Osteocyte (in vitro differentiated cells): ENCODE data around the gene KIAA1755. TPM values are rescaled to one million over a fixed set of nuclear protein-coding genes. Genes with fewer than 3 reads are reported as not detected.
A peak's percentile ranks its signal among the peaks of the same experiment; 100 is the strongest.

Experiments used
- DNase-seq: peaks from one replicate; pipeline ENCODE4 v3.0.0; 2021; ENCODE audit warnings: mixed read lengths; ENCODE audit not compliant: unreplicated experiment; ENCODE audit errors: extremely low spot score
- H3K27ac Mint-ChIP-seq: one replicate; pipeline ENCODE4 v1.8.0; 2021; ENCODE audit warnings: mild to moderate bottlenecking, mixed read lengths; ENCODE audit not compliant: unreplicated experiment
- H3K27me3 Mint-ChIP-seq: one replicate; pipeline ENCODE4 v1.8.0; 2021; ENCODE audit warnings: mixed read lengths; ENCODE audit not compliant: unreplicated experiment
- H3K36me3 Mint-ChIP-seq: one replicate; pipeline ENCODE4 v1.8.0; 2021; ENCODE audit warnings: mixed read lengths; ENCODE audit not compliant: unreplicated experiment
- H3K4me1 Mint-ChIP-seq: one replicate; pipeline ENCODE4 v1.8.0; 2021; ENCODE audit warnings: mixed read lengths; ENCODE audit not compliant: unreplicated experiment
- H3K4me3 Mint-ChIP-seq: one replicate; pipeline ENCODE4 v1.8.0; 2021; ENCODE audit warnings: mild to moderate bottlenecking, moderate library complexity, mixed read lengths; ENCODE audit not compliant: unreplicated experiment
- H3K9me3 Mint-ChIP-seq: one replicate; pipeline ENCODE4 v1.8.0; 2021; ENCODE audit warnings: mixed read lengths; ENCODE audit not compliant: unreplicated experiment
- CTCF ChIP-seq: fragments of 200-600 bp; sonication (generic); IDR thresholded peaks from 2 replicates; pipeline ENCODE4 v1.5.0; 2021; ENCODE audit warnings: antibody characterized with exemption, mild to moderate bottlenecking, moderate library complexity
- total RNA-seq: library from RNA; stranded (reverse); gene quantifications from 2 replicates; pipeline ENCODE4 v1.2.1, GENCODE V29; 2021

The KIAA1755 gene
- total RNA-seq, 1 donor from 2014 or later = 50.2 TPM

GRCh38 chr20:38181971-38182370 lies 78.6 kb downstream of the KIAA1755 start:
- H3K27me3 Mint-ChIP-seq = no peaks in the 10 kb centered on the region
- no peaks in the 10 kb centered on the region for H3K36me3 Mint-ChIP-seq
- H3K4me1 Mint-ChIP-seq = peaks cover 38% of the 10 kb centered on the region
- H3K27ac Mint-ChIP-seq = no peak overlapping the region
- no peak for DNase-seq
- H3K4me3 Mint-ChIP-seq = no peak overlapping the region
- no peak for TF ChIP-seq CTCF
- H3K9me3 Mint-ChIP-seq = no peaks in the 10 kb centered on the region

- peak overlapping the region; percentile 67 for H3K27ac Mint-ChIP-seq
- no peak for DNase-seq
These were observed 79.2 kb downstream of the KIAA1755 start for GRCh38 chr20:38181207-38181801.

GRCh38 chr20:38180781-38181180 lies 79.8 kb downstream of the KIAA1755 start:
- DNase-seq = no peak
- peaks cover 41% of the 10 kb centered on the region for H3K4me1 Mint-ChIP-seq
- TF ChIP-seq CTCF = no peak
- H3K27ac Mint-ChIP-seq = peak overlapping the region; percentile 67
- H3K4me3 Mint-ChIP-seq = no peak overlapping the region
- no peaks in the 10 kb centered on the region for H3K36me3 Mint-ChIP-seq
- H3K27me3 Mint-ChIP-seq = no peaks in the 10 kb centered on the region
- H3K9me3 Mint-ChIP-seq = no peaks in the 10 kb centered on the region

More at GRCh38 chr20:38181207-38181801, 79.2 kb downstream of the KIAA1755 start:
- no peaks in the 10 kb centered on the region for H3K27me3 Mint-ChIP-seq
- H3K36me3 Mint-ChIP-seq = no peaks in the 10 kb centered on the region
- peaks cover 38% of the 10 kb centered on the region for H3K4me1 Mint-ChIP-seq
- no peak overlapping the region for H3K4me3 Mint-ChIP-seq
- H3K9me3 Mint-ChIP-seq = no peaks in the 10 kb centered on the region
- TF ChIP-seq CTCF = no peak

DNA sequence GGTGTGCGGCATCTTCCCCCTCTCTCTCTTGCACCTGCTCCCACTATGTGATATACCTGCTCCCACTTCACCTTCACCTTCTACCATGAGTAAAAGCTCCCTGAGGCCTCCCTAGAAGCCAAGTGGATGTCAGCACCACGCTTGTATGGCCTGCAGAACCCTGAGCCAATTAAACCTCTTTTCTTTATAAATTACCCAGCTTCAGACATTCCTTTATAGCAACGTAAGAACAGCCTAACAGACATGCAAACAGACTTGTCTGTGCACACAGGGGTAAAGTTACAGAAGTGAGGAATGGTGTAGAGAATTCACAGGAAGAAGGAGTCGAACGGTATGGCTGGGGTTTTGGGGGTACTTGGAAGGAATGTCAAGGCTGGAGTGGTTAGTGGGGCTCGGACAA lies 80.7 kb downstream of the KIAA1755 start:
- no peaks in the 10 kb centered on the region for H3K9me3 Mint-ChIP-seq
- H3K36me3 Mint-ChIP-seq = no peaks in the 10 kb centered on the region
- H3K27me3 Mint-ChIP-seq = no peaks in the 10 kb centered on the region
- no peak for DNase-seq
- peak overlapping the region; percentile 68 for H3K27ac Mint-ChIP-seq
- no peak for TF ChIP-seq CTCF
- H3K4me3 Mint-ChIP-seq = no peak overlapping the region
- H3K4me1 Mint-ChIP-seq = peaks cover 50% of the 10 kb centered on the region

GRCh38 chr20:38178581-38178980 lies 82.0 kb downstream of the KIAA1755 start:
- Mint-ChIP-seq H3K27ac (no peak overlapping the region), H3K36me3 (no peaks in the 10 kb centered on the region), H3K9me3 (no peaks in the 10 kb centered on the region), H3K27me3 (no peaks in the 10 kb centered on the region), H3K4me3 (no peak overlapping the region), H3K4me1 (peaks cover 63% of the 10 kb centered on the region)
- no peak for TF ChIP-seq CTCF
- DNase-seq = no peak
